ENCODE results near the gene ADCY1.

DNA sequence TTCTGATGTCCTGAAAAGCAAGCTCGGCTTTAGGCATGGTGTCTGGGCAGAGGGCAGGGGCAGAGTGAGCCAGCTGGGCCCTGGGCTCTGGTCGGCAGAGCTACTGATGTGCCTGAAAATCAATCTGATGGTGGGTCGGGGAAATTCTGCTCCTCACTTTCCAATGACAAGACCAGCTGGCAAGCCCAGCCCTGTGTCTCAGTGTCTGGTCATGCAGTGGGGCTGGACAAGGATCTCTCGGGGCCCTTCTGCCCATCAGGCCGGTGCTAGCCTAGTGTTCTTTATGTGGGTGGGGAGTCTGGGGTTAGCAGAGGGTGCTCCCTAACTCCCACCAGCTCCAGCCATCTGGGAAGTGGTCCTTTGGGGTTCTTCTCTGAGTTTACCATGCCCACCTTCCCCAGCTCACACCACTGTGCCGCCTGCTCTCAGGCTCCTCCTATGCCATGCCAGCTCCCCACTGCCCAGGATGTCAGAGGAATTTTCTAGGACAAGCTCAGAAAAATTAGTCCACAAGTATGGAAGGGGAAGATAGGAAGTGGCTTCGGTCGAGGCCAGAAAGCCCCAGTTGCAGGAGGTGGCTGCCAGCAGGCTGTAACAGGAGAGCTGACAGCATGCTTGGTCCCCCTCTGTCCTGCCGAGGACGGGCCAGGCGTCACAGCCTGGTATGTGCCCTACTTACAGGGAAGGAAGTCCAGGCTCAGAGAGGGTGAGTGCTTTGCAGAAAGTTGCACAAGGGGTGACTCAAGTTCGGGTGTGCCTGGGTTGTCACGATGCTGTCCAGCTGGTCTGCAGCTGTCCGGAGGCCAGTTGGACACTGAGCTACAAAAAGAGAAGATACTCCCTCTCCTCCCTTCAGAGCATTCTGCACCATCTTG lies 135.2 kb downstream of the ADCY1 start:
- TF ChIP-seq CTCF (IDR thresholded peaks at IDR 0.05) (no peak), POLR2A (IDR thresholded peaks at IDR 0.05) (no peak)

All from uterus (tissue), 2 donors.